GM12872 (cell line): ENCODE results near the gene MAGEE1.

Source experiments
- TF ChIP-seq, protein P1 (sequence below): IDR thresholded peaks from 3 replicates; pipeline ENCODE4 v1.5.1; 2011; ENCODE audit warnings: low read depth, mild to moderate bottlenecking, low read length, moderate library complexity; ENCODE audit not compliant: insufficient read depth

The MAGEE1 gene, protein sequence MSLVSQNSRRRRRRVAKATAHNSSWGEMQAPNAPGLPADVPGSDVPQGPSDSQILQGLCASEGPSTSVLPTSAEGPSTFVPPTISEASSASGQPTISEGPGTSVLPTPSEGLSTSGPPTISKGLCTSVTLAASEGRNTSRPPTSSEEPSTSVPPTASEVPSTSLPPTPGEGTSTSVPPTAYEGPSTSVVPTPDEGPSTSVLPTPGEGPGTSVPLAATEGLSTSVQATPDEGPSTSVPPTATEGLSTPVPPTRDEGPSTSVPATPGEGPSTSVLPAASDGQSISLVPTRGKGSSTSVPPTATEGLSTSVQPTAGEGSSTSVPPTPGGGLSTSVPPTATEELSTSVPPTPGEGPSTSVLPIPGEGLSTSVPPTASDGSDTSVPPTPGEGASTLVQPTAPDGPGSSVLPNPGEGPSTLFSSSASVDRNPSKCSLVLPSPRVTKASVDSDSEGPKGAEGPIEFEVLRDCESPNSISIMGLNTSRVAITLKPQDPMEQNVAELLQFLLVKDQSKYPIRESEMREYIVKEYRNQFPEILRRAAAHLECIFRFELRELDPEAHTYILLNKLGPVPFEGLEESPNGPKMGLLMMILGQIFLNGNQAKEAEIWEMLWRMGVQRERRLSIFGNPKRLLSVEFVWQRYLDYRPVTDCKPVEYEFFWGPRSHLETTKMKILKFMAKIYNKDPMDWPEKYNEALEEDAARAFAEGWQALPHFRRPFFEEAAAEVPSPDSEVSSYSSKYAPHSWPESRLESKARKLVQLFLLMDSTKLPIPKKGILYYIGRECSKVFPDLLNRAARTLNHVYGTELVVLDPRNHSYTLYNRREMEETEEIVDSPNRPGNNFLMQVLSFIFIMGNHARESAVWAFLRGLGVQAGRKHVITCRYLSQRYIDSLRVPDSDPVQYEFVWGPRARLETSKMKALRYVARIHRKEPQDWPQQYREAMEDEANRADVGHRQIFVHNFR

DNA sequence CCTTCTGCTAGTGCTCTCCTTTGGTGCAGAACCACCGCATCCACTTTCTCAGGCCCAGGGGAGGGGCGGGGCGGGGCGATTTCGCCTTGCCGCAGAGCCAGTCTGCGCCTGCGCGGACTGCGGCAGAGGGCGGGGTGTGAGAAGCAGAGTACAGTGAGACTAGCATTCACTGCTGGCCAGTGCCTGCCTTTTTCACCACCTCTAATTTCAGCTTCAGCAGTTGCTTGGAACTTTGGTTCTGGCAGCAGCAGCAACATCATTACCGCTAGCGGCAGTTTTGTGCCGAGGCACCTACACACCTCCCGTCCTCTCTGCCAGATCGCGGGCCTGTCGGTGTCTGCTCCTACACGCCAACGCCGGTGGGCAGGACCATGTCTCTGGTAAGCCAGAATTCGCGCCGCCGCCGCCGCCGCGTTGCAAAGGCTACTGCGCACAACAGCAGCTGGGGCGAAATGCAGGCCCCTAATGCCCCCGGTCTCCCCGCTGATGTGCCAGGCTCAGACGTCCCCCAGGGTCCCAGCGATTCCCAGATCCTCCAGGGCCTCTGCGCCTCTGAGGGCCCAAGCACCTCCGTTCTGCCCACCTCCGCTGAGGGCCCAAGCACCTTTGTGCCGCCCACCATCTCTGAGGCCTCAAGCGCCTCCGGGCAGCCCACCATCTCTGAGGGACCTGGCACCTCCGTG lies at the start of gene MAGEE1:
Gene MAGEE1 (plus strand): TSS at position 151 of the 683 bp plus-strand sequence. CDS start 221 bp downstream, at position 372.
- TF ChIP-seq, protein P1, sequence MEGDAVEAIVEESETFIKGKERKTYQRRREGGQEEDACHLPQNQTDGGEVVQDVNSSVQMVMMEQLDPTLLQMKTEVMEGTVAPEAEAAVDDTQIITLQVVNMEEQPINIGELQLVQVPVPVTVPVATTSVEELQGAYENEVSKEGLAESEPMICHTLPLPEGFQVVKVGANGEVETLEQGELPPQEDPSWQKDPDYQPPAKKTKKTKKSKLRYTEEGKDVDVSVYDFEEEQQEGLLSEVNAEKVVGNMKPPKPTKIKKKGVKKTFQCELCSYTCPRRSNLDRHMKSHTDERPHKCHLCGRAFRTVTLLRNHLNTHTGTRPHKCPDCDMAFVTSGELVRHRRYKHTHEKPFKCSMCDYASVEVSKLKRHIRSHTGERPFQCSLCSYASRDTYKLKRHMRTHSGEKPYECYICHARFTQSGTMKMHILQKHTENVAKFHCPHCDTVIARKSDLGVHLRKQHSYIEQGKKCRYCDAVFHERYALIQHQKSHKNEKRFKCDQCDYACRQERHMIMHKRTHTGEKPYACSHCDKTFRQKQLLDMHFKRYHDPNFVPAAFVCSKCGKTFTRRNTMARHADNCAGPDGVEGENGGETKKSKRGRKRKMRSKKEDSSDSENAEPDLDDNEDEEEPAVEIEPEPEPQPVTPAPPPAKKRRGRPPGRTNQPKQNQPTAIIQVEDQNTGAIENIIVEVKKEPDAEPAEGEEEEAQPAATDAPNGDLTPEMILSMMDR: no peak

DNA sequence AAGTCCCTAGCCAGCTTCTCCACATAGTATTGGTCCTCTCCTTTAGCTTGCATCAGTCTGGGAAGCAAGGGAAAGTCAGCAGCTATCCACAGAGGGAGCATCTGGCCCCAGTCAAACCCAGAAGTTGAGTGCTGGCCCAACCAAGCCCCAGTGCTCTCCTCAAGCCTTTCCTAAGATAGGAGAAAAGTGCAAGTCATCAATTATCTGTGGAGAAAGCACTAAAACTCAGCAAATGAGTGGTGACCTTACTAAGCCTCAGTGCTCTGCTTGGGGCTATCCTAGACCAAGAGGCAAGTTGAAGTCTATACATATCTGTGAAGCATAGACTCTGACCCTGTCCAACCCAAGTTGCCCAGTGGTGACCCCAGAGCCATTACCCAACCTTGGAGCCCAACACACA lies 28.5 kb upstream of the MAGEE1 start:
- TF ChIP-seq, protein P1: no peak

DNA sequence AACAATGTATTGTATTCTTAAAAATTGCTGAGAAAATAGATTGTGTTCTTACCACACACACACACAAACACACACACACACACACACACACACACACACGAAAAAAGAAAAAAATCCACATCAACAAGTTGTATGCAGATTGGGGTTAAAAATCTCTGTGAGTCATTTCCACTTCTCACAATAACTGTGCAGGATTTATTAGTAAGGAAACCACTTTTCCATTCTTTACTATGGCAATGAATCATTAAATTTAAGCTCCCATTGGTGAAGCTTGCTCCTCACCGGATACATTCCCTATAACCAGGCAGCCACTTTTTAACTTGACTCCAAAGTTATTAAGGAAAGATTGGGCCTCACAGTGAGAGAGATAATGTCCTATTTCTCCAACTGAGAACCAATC lies 19.7 kb upstream of the MAGEE1 start:
- TF ChIP-seq, protein P1: no peak

DNA sequence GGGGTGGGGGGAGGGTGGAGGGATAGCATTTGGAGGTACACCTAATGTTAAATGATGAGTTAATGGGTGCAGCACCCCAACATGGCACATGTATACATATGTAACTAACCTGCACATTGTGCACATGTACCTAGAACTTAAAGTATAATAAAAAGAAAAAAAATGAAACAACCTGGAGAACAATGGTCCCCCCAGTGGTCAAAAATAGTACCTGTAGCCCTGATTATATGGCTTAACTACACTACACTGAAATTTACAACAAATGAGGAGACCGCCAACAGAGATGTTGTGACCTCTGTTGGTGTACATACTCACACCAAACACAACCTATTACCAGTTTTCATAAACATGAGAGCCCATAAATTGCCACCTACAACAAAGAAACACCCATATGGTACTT lies 7.3 kb upstream of the MAGEE1 start:
- TF ChIP-seq, protein P1: no peak

DNA sequence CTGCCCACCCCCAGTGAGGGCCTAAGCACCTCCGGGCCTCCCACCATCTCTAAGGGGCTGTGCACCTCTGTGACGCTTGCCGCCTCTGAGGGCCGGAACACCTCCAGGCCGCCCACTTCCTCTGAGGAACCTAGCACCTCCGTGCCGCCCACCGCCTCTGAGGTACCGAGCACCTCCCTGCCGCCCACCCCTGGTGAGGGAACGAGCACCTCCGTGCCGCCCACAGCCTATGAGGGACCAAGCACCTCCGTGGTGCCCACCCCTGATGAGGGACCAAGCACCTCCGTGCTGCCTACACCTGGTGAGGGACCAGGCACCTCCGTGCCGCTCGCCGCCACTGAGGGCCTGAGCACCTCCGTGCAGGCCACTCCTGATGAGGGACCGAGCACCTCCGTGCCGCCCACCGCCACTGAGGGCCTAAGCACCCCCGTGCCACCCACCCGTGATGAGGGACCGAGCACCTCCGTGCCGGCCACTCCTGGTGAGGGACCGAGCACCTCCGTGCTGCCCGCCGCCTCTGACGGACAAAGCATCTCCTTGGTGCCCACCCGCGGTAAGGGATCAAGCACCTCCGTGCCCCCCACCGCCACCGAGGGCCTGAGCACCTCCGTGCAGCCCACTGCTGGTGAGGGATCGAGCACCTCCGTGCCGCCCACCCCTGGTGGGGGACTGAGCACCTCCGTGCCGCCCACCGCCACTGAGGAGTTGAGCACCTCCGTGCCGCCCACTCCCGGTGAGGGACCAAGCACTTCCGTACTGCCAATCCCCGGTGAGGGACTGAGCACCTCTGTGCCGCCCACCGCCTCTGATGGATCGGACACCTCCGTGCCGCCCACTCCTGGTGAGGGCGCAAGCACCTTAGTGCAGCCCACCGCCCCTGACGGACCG lies 977 bp downstream of the MAGEE1 start:
- TF ChIP-seq, protein P1: no peak

DNA sequence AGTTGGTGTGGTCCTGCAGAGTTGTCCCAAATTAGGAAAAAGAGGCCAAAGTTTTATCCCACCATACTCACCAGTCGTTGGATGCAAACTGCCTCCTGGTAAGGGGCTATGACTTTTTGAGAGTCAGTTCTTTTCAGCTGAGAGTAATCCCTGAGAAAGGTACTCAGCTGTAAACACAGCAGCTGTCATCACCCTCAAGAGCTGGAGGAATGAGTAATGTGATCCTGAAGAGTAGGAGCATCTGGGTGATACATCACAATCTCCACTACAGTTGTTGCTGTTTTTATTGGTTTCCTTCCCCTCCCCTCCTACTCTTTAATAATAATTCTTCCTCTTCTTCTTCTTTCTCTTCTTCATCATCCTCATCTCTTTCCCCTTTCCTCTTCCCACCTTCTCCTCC lies 5.7 kb downstream of the MAGEE1 start:
- TF ChIP-seq, protein P1: no peak
